Neutrophil (primary cell): ENCODE data around the gene RIT2.

Experiments used
- H3K27ac ChIP-seq: fragments of 200-600 bp; sonication (generic); 2 replicates; pipeline ENCODE4 v1.5.1; 2016; ENCODE audit warnings: mild to moderate bottlenecking, moderate library complexity
- H3K27me3 ChIP-seq: fragments of 200-600 bp; sonication (generic); 2 replicates; pipeline ENCODE4 v1.6.0; 2016; ENCODE audit warnings: mild to moderate bottlenecking
- H3K36me3 ChIP-seq: fragments of 200-600 bp; sonication (generic); 2 replicates; pipeline ENCODE4 v1.5.1; 2017
- H3K4me1 ChIP-seq, 2 experiments: fragments of 200-600 bp in 1 of 2; sonication (generic) in 1 of 2; 1 replicate in 1 of 2; 2 replicates in 1 of 2; pipeline versions ENCODE4 v1.5.1 to v1.6.1; 2013 to 2016; ENCODE audit warnings: low read depth in 1 of 2, low read length in 1 of 2, mild to moderate bottlenecking in 1 of 2, moderate library complexity in 1 of 2; ENCODE audit not compliant: control insufficient read depth in 1 of 2, insufficient read depth in 1 of 2
- H3K4me3 ChIP-seq, 2 experiments: fragments of 200-600 bp in 1 of 2; sonication (generic) in 1 of 2; 1 replicate in 1 of 2; 2 replicates in 1 of 2; pipeline ENCODE4 v1.5.1; 2013 to 2016; ENCODE audit warnings: low read depth in 1 of 2, low read length in 1 of 2, mild to moderate bottlenecking in 1 of 2, moderate library complexity in 1 of 2
- H3K9me3 ChIP-seq: fragments of 200-600 bp; sonication (generic); 2 replicates; pipeline ENCODE4 v1.5.1; 2016
- TF ChIP-seq, protein P1 (sequence below): fragments of 200-600 bp; sonication (generic); IDR thresholded peaks from 2 replicates; pipeline ENCODE4 v1.5.1; 2016; ENCODE audit warnings: antibody characterized with exemption

Gene RIT2

DNA sequence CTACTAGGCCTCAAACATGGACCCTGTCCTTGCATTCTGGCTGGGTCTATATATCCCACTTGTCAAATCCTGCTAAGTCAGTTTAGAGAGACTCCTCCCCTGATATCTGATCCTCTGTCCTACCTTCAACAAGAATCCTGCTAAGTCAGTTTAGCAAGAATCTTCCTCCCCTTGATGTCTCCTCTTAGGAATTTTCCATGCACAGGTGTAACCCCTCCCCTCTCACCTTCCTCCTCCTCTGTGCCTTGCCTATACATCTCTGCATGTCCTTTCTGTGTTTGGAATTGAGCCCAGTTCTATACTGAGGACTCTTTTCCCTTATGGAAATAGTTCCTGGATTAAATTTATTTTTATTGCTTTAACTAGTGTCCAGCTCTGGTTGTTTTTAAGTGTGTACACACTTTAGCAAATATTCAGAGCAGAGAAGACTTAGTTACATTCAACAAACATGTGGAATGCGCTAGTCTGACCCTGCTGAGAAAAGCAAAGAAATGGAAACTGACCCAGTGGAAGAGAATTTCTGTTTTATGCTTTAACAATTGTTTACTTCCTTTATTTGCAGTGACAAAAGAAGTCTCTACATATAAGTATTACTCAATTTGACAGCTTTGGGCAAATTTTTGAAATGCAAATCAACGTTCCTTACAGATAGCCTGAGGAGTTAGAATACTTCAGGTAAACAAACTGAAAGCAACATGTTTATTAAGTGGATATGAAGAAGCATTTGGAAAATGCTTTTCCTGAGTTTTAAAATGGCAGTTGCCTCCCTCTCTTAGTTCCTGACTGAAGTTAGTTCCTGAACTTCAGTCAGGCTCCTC, 80.6 kb downstream of the RIT2 start:
- Histone ChIP-seq H3K4me3 (no peak overlapping the region), H3K36me3 (no peaks in the 10 kb centered on the region), H3K27me3 (no peaks in the 10 kb centered on the region), H3K27ac (no peak overlapping the region), H3K4me1 (no peaks in the 10 kb centered on the region), H3K9me3 (no peaks in the 10 kb centered on the region)
- TF ChIP-seq, protein P1, sequence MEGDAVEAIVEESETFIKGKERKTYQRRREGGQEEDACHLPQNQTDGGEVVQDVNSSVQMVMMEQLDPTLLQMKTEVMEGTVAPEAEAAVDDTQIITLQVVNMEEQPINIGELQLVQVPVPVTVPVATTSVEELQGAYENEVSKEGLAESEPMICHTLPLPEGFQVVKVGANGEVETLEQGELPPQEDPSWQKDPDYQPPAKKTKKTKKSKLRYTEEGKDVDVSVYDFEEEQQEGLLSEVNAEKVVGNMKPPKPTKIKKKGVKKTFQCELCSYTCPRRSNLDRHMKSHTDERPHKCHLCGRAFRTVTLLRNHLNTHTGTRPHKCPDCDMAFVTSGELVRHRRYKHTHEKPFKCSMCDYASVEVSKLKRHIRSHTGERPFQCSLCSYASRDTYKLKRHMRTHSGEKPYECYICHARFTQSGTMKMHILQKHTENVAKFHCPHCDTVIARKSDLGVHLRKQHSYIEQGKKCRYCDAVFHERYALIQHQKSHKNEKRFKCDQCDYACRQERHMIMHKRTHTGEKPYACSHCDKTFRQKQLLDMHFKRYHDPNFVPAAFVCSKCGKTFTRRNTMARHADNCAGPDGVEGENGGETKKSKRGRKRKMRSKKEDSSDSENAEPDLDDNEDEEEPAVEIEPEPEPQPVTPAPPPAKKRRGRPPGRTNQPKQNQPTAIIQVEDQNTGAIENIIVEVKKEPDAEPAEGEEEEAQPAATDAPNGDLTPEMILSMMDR: no peak

DNA sequence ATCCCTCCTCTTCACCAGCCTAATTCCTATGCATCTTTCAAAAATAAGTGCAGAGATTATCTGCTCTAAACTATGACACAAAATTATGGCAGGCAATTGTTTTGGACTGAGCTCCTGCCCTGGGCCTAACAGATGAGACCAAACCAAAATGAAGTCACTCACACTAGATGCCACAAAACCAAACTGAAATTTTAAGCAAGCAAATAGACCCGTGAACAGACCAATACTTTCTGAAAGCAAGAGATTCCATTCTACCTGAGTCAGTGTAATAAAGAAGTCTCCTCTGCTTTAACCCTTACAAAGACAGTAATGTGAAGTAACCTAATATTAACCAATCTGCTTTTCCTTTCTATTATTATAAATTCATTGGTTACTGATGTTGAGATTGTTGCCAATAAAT, 84.3 kb downstream of the RIT2 start:
- Histone ChIP-seq H3K27ac (no peak overlapping the region), H3K36me3 (no peaks in the 10 kb centered on the region), H3K27me3 (no peaks in the 10 kb centered on the region), H3K4me1 (no peaks in the 10 kb centered on the region), H3K9me3 (no peaks in the 10 kb centered on the region), H3K4me3 (no peak overlapping the region)
- TF ChIP-seq, protein P1: no peak

DNA sequence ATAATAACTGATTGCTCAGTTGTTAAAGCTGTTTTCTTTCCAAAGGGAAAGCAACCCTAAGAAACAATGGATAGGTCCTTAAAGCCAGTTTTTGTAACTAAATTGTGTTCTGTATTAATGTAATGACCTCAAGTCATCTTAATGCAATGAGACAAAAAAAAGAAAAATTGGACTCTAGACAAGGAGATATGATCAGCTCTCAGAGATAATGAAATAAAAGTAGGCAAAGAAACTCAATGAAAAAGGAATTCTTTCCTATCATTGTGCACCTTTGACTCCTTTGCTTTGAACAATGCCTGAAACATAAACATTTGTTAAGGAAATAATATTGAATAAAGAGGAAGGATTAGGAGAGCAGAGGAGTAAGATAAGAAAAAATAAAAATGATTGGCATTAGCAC, 86.1 kb downstream of the RIT2 start:
- TF ChIP-seq, protein P1: no peak

DNA sequence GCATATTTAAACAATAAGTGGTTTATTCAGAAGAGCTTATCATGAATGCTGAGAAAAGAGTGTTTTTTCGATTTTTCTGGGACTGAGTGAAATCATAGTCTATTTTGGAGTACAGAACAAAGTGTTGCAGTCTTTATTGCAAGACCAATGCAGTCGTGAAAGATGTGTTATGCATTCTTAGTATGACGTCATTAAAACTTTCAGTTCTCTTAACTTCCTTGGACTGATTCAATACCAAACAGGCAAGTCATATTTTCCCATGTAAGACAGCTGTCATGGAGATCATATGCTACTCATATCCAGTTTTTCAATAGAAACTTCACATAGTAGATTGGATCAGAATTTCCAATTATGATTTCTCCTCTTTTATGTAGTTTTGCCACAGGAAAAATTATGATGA, 92.6 kb downstream of the RIT2 start:
- Histone ChIP-seq H3K4me1 (no peaks in the 10 kb centered on the region), H3K27ac (no peak overlapping the region), H3K4me3 (no peak overlapping the region), H3K9me3 (no peaks in the 10 kb centered on the region), H3K36me3 (no peaks in the 10 kb centered on the region), H3K27me3 (no peaks in the 10 kb centered on the region)
- TF ChIP-seq, protein P1: no peak

More for the DNA sequence above, 86.1 kb downstream of the RIT2 start:
- Histone ChIP-seq H3K27ac (no peak overlapping the region), H3K36me3 (no peaks in the 10 kb centered on the region), H3K4me1 (no peaks in the 10 kb centered on the region), H3K4me3 (no peak overlapping the region), H3K27me3 (no peaks in the 10 kb centered on the region), H3K9me3 (no peaks in the 10 kb centered on the region)

DNA sequence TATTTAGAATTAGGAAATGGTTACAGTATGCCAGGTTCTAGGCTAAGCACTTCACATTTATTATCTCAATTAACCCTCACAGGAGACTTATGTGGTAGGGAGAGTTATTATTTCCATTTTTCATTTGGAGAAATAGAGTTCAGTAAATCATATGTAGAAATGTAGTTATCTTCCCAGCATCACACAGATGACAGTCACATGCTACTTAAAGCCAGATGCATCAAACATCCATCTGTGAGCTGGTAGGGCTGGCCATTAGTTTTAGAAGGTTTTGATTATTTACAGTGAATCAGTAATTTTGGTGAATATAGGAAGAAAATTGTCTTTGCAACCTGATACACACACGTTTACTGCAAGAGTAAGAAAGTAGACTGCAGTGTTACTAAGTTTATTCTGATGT, 97.9 kb downstream of the RIT2 start:
- H3K4me1 ChIP-seq: no peaks in the 10 kb centered on the region
- TF ChIP-seq, protein P1: no peak
- H3K27me3 ChIP-seq: no peaks in the 10 kb centered on the region

More for the DNA sequence above, 97.9 kb downstream of the RIT2 start:
- Histone ChIP-seq H3K36me3 (no peaks in the 10 kb centered on the region), H3K9me3 (no peaks in the 10 kb centered on the region), H3K4me3 (no peak overlapping the region), H3K27ac (no peak overlapping the region)
